HG02623 (cell line): ENCODE measurements around the gene SUSD1.

Source experiments
- ATAC-seq: cut with Tn5 transposase; IDR thresholded peaks from one replicate; pipeline ENCODE4 v1.9.1; 2021; ENCODE audit warnings: moderate library complexity; ENCODE audit not compliant: unreplicated experiment

Gene SUSD1

GRCh38 chr9:111993319-111993718, 181.8 kb downstream of the SUSD1 start:
- no peak for ATAC-seq

GRCh38 chr9:111992523-111992922, 182.6 kb downstream of the SUSD1 start:
- peak; percentile 86 for ATAC-seq

DNA sequence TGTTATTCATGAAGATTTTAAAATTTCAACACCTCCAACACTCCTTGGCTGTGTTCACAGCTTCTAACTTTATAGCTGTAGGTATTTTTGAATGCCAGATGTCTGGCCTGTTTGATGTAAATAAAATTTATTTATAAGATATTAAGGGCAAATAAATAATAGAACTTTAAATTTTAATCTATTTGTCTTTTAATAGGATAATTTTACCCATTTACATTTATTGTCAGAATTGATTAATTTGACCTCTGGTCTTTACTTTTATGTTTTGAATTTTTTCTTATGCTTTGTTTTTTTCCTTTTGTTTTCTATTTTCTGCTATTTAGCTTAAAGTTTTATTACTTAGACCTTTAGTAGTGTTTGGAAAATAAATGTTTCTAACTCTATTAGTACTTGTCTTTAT, 183.9 kb downstream of the SUSD1 start:
- ATAC-seq, result no peak
